Liver (tissue), 9 donors: ENCODE results near the gene TCF7L1. TPM values are rescaled to one million over a fixed set of nuclear protein-coding genes. Genes with fewer than 3 reads are reported as not detected.

Experiments
- DNase-seq: peaks from one replicate; pipeline ENCODE4 v3.0.0-alpha.2; 2017; ENCODE audit warnings: low spot score
- H3K27ac ChIP-seq, 2 donors: one replicate each; pipeline ENCODE4 v1.7.0; 2013; ENCODE audit warnings: inconsistent platforms in 2 of 2, low read length in 2 of 2, control low read depth in 1 of 2, low read depth in 1 of 2, mild to moderate bottlenecking in 1 of 2
- H3K27me3 ChIP-seq, 4 donors: one replicate each; pipeline versions ENCODE4 v1.6.1 to v1.7.0; 2013; ENCODE audit warnings: low read length in 3 of 4, inconsistent platforms in 1 of 4, mild to moderate bottlenecking in 1 of 4, moderate library complexity in 1 of 4; ENCODE audit not compliant: control insufficient read depth in 4 of 4, insufficient read depth in 4 of 4
- H3K36me3 ChIP-seq, 4 donors: one replicate each; pipeline versions ENCODE4 v1.6.1 to v1.7.0; 2013; ENCODE audit warnings: low read length in 3 of 4, mild to moderate bottlenecking in 3 of 4, low read depth in 1 of 4, moderate library complexity in 1 of 4; ENCODE audit not compliant: control insufficient read depth in 4 of 4, insufficient read depth in 3 of 4
- H3K4me1 ChIP-seq, 4 donors: one replicate each; pipeline versions ENCODE4 v1.6.1 to v1.7.0; 2013; ENCODE audit warnings: low read length in 3 of 4, mild to moderate bottlenecking in 3 of 4, moderate library complexity in 1 of 4; ENCODE audit not compliant: control insufficient read depth in 4 of 4, insufficient read depth in 4 of 4
- H3K4me3 ChIP-seq, 3 donors: one replicate each; pipeline versions ENCODE4 v1.6.1 to v1.7.0; 2013; ENCODE audit warnings: low read length in 3 of 3, control low read depth in 1 of 3, low read depth in 1 of 3, mild to moderate bottlenecking in 1 of 3
- H3K9ac ChIP-seq, 2 donors: one replicate each; pipeline ENCODE4 v1.7.0; 2013; ENCODE audit warnings: low read length in 2 of 2, mild to moderate bottlenecking in 2 of 2, moderate library complexity in 2 of 2, control low read depth in 1 of 2, low read depth in 1 of 2
- H3K9me3 ChIP-seq, 4 donors: one replicate each; pipeline versions ENCODE4 v1.6.1 to v1.7.0; 2013; ENCODE audit warnings: low read length in 3 of 4; ENCODE audit not compliant: control insufficient read depth in 4 of 4
- ATF3 ChIP-seq: IDR thresholded peaks from 2 replicates; pipeline ENCODE4 v1.6.1; 2016; ENCODE audit warnings: antibody characterized with exemption
- CTCF ChIP-seq: fragments of 150-350 bp; IDR thresholded peaks from 2 replicates; pipeline ENCODE4 v1.5.1; 2017; ENCODE audit warnings: improper control_type of control experiment, low read depth, low read length; ENCODE audit not compliant: missing input control
- EGR1 ChIP-seq, 2 donors: IDR thresholded peaks; 2 replicates each; pipeline ENCODE4 v1.6.1; 2016 to 2018; ENCODE audit warnings: antibody characterized with exemption in 2 of 2, low read depth in 2 of 2
- FOXA2 ChIP-seq: IDR thresholded peaks from 2 replicates; pipeline ENCODE4 v1.6.1; 2016; ENCODE audit warnings: antibody characterized with exemption
- GABPA ChIP-seq, 2 donors: IDR thresholded peaks in 1 of 2; conservative IDR thresholded peaks in 1 of 2; 2 replicates each; pipeline ENCODE4 v1.6.1; 2016; ENCODE audit warnings: antibody characterized with exemption in 2 of 2, mild to moderate bottlenecking in 1 of 2, moderate library complexity in 1 of 2
- HNF4A ChIP-seq, 2 donors: conservative IDR thresholded peaks; 2 replicates each; pipeline ENCODE4 v1.6.1; 2016; ENCODE audit warnings: antibody characterized with exemption in 2 of 2, mild to moderate bottlenecking in 2 of 2
- HNF4G ChIP-seq: IDR thresholded peaks from 2 replicates; pipeline ENCODE4 v1.6.1; 2016; ENCODE audit warnings: antibody characterized with exemption
- JUND ChIP-seq, 2 donors: IDR thresholded peaks; 2 replicates each; pipeline ENCODE4 v1.6.1; 2016; ENCODE audit warnings: antibody characterized with exemption in 2 of 2
- MAX ChIP-seq: IDR thresholded peaks from 2 replicates; pipeline ENCODE4 v1.6.1; 2016; ENCODE audit warnings: antibody characterized with exemption
- NR2F2 ChIP-seq: IDR thresholded peaks from 2 replicates; pipeline ENCODE4 v1.6.1; 2016; ENCODE audit warnings: antibody characterized with exemption
- RAD21 ChIP-seq, 2 donors: IDR thresholded peaks; 2 replicates each; pipeline ENCODE4 v1.6.1; 2016; ENCODE audit warnings: antibody characterized with exemption in 2 of 2, mild to moderate bottlenecking in 2 of 2
- REST ChIP-seq: IDR thresholded peaks from 2 replicates; pipeline ENCODE4 v1.6.1; 2016; ENCODE audit warnings: antibody characterized with exemption, mild to moderate bottlenecking
- RXRA ChIP-seq, 2 donors: IDR thresholded peaks; 2 replicates each; pipeline ENCODE4 v1.6.1; 2017 to 2018; ENCODE audit warnings: antibody characterized with exemption in 2 of 2, mild to moderate bottlenecking in 1 of 2
- SP1 ChIP-seq: IDR thresholded peaks from 2 replicates; pipeline ENCODE4 v1.6.1; 2018; ENCODE audit warnings: antibody characterized with exemption, mild to moderate bottlenecking
- TAF1 ChIP-seq: conservative IDR thresholded peaks from 2 replicates; pipeline ENCODE4 v1.6.1; 2016; ENCODE audit warnings: antibody characterized with exemption, mild to moderate bottlenecking
- YY1 ChIP-seq: IDR thresholded peaks from 2 replicates; pipeline ENCODE4 v1.6.1; 2016; ENCODE audit warnings: antibody characterized with exemption, mild to moderate bottlenecking
- WGBS: extraction: QIAGEN DNeasy Blood & Tissue Kit; methylation state at CpG from one replicate; pipeline ENCODE4 v1.1.7; 2013; 5-methylcytosine and 5-hydroxymethylcytosine counted together
- polyA plus RNA-seq, 2 donors: library from polyadenylated mRNA; stranded (reverse) in 1 of 2; unstranded in 1 of 2; fragments of 200-250 nt in 1 of 2; fragments of >200 nt in 1 of 2; fragmentation: Nextera tagmentation in 1 of 2; extraction: Ambion mirVana in 1 of 2; gene quantifications; one replicate each; pipeline versions ENCODE4 v1.2.1 to v1.2.3, GENCODE V29; 2013 to 2015
- total RNA-seq, 2 donors: library from RNA; depleted of rRNA; stranded (reverse); fragments of >200 nt; gene quantifications; one replicate each; pipeline ENCODE4 v1.2.3, GENCODE V29; 2014
- donor health status: healthy.
- donor health status: healthy.
- donor health status: healthy.
- donor health status: healthy.
- donor health status: healthy.

The TCF7L1 gene
- total and polyA plus RNA-seq, 4 donors, result 1.6 to 6.0 (median 4.8) TPM

- TF ChIP-seq RXRA (IDR thresholded peaks at IDR 0.05) (peak; percentile 42 to 53), HNF4A (conservative IDR thresholded peaks at IDR 0.05) (peak in 1 of 2 donors; percentile 12), GABPA (IDR thresholded peaks at IDR 0.05 in 1 of 2, conservative IDR thresholded peaks at IDR 0.05 in 1 of 2) (no peak), NR2F2 (peak; percentile 92)
- 65% methylated on average over 3 of the region's 3 CpGs for WGBS
- DNase-seq, result no peak
- Histone ChIP-seq H3K27ac (no peak overlapping the region), H3K36me3 (no peaks in the 10 kb centered on the region), H3K9me3 (no peaks in the 10 kb centered on the region), H3K9ac (no peak overlapping the region), H3K4me3 (no peak overlapping the region), H3K27me3 (no peaks in the 10 kb centered on the region), H3K4me1 (peaks cover 3 to 20% (median 16%) of the 10 kb centered on the region in 4 donors)
These were observed 118.0 kb downstream of the TCF7L1 start for GRCh38 chr2:85251070-85251616.

- no peak overlapping the region for H3K9ac ChIP-seq
- H3K9me3 ChIP-seq, result no peaks in the 10 kb centered on the region
- H3K27me3 ChIP-seq, result no peaks in the 10 kb centered on the region
- no peaks in the 10 kb centered on the region for H3K36me3 ChIP-seq
- no peak for DNase-seq
- TF ChIP-seq YY1 (no peak), HNF4A (conservative IDR thresholded peaks at IDR 0.05) (no peak), CTCF (no peak), HNF4G (no peak)
- H3K4me3 ChIP-seq, result no peak overlapping the region
- WGBS, result 73% methylated on average over 5 of the region's 5 CpGs
- H3K27ac ChIP-seq, result no peak overlapping the region
- peaks cover 3 to 23% (median 15%) of the 10 kb centered on the region in 4 donors for H3K4me1 ChIP-seq
These were observed 120.7 kb downstream of the TCF7L1 start for GRCh38 chr2:85253890-85254289.

GRCh38 chr2:85254540-85255300 is 121.5 kb downstream of the TCF7L1 start:
- Histone ChIP-seq H3K9ac (no peak overlapping the region), H3K27me3 (no peaks in the 10 kb centered on the region), H3K27ac (no peak overlapping the region), H3K9me3 (no peaks in the 10 kb centered on the region), H3K4me3 (no peak overlapping the region), H3K36me3 (no peaks in the 10 kb centered on the region), H3K4me1 (peaks cover 0 to 20% (median 9%) of the 10 kb centered on the region in 4 donors)
- TF ChIP-seq TAF1 (no peak), MAX (no peak), HNF4G (no peak)
- no peak for DNase-seq
- 86% methylated on average over 11 of the region's 11 CpGs for whole genome bisulfite sequencing

- no peak for DNase-seq
- Histone ChIP-seq H3K27me3 (no peaks in the 10 kb centered on the region), H3K9ac (no peak overlapping the region), H3K36me3 (no peaks in the 10 kb centered on the region), H3K4me1 (peaks cover 0 to 15% (median 7%) of the 10 kb centered on the region in 4 donors), H3K9me3 (no peaks in the 10 kb centered on the region), H3K27ac (no peak overlapping the region), H3K4me3 (no peak overlapping the region)
- WGBS, result 76% methylated on average over 6 of the region's 6 CpGs
- TF ChIP-seq SP1 (no peak), RXRA (IDR thresholded peaks at IDR 0.05) (no peak), EGR1 (IDR thresholded peaks at IDR 0.05; ENCODE audit: low read depth in 2 of 2) (no peak), FOXA2 (no peak), YY1 (no peak), HNF4A (conservative IDR thresholded peaks at IDR 0.05) (no peak), RAD21 (IDR thresholded peaks at IDR 0.05) (no peak), REST (no peak), MAX (no peak), JUND (IDR thresholded peaks at IDR 0.05) (no peak), ATF3 (no peak)
These were observed 122.2 kb downstream of the TCF7L1 start for GRCh38 chr2:85255456-85255812.
